A549 (cell line): ENCODE measurements around the gene FAM20C.

Experiments
- CBX2 ChIP-seq: fragments of 200-600 bp; sonication (generic); IDR thresholded peaks from 2 replicates; pipeline ENCODE4 v1.6.1; 2016; ENCODE audit warnings: low read depth, mild to moderate bottlenecking, borderline replicate concordance
- CTCF ChIP-seq: fragments of >200 bp; sonication (Bioruptor Twin); formaldehyde crosslinking; IDR thresholded peaks from 3 replicates; pipeline ENCODE4 v1.5.1; 2016

DNA sequence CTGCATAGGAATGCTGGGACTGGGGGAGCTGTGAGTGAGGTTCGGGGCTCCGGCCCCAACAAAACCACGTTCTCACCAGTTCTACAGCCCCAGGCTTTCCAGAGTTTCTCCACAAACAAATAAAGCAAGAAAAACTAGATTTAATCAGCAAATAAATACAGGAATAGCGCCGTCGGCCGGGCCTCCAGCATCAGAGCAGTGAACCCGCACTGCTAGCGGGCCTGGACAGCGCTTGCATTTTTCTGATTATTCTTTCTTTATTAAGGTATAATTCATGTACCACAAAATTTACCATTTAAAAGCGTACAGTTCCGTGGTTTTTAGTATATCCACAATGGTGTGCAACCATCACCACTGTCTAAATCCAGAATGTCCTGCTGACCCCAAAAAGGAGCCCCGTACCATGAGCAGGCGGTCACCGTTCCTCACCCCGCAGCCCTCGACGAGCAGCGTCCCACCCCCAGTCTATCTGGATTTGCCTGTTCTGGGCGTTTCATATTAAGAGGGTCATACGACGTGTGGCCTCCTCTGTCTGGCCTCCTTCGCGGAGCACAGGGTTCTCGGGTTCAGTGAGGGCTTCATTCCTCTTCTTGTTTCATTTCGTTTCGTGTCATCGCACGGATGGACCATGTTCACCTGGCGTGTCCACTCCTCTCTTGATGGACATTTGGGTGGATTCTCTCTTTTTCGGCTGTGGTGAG, 62.1 kb downstream of the FAM20C start:
- no peak for TF ChIP-seq CBX2
- TF ChIP-seq CTCF = no peak
